DOHH2 (cell line): ENCODE results near the gene MFSD1.

Experiments used
- H3F3A ChIP-seq: fragments of 200-600 bp; sonication (generic), shearing (Covaris generic); 2 replicates; pipeline ENCODE4 v1.6.0; 2016; ENCODE audit warnings: antibody characterized with exemption, mild to moderate bottlenecking; ENCODE audit not compliant: control insufficient read depth, insufficient read depth
- H3K27ac ChIP-seq: fragments of 200-600 bp; sonication (generic); 2 replicates; pipeline ENCODE4 v1.5.1; 2014; ENCODE audit warnings: low read depth, mild to moderate bottlenecking, low read length, moderate library complexity
- H3K27me3 ChIP-seq: fragments of 200-600 bp; sonication (generic); 2 replicates; pipeline ENCODE4 v1.6.1; 2014; ENCODE audit warnings: mild to moderate bottlenecking, low read length, mixed read lengths; ENCODE audit not compliant: control insufficient read depth
- H3K36me3 ChIP-seq: fragments of 200-600 bp; sonication (generic); 2 replicates; pipeline ENCODE4 v1.6.1; 2014; ENCODE audit warnings: mild to moderate bottlenecking, low read length, moderate library complexity, mixed read lengths; ENCODE audit not compliant: control insufficient read depth
- H3K4me1 ChIP-seq: fragments of 200-600 bp; sonication (generic); 2 replicates; pipeline ENCODE4 v1.6.1; 2014; ENCODE audit warnings: mild to moderate bottlenecking, low read length, mixed read lengths; ENCODE audit not compliant: control insufficient read depth
- H3K4me2 ChIP-seq: fragments of 200-600 bp; sonication (generic); 2 replicates; pipeline ENCODE4 v1.6.0; 2014; ENCODE audit warnings: mild to moderate bottlenecking, low read length, moderate library complexity
- H3K4me3 ChIP-seq: fragments of 200-600 bp; sonication (generic); 2 replicates; pipeline ENCODE4 v1.5.1; 2014; ENCODE audit warnings: mild to moderate bottlenecking, low read length, mixed read lengths
- H3K79me2 ChIP-seq: fragments of 200-600 bp; sonication (generic); 2 replicates; pipeline ENCODE4 v1.6.1; 2014; ENCODE audit warnings: mild to moderate bottlenecking, low read length, mixed read lengths; ENCODE audit not compliant: control insufficient read depth
- H3K9me2 ChIP-seq: fragments of 200-600 bp; sonication (generic); replicated peaks from 2 replicates; pipeline ENCODE4 v1.6.1; 2014; ENCODE audit warnings: mild to moderate bottlenecking, low read length, mixed read lengths; ENCODE audit not compliant: control insufficient read depth
- H3K9me3 ChIP-seq: fragments of 200-600 bp; sonication (generic); 2 replicates; pipeline ENCODE4 v1.6.1; 2014; ENCODE audit warnings: antibody characterized with exemption, low read length, mixed read lengths; ENCODE audit not compliant: control insufficient read depth, insufficient read depth
- H4K20me1 ChIP-seq: fragments of 200-600 bp; sonication (generic); 2 replicates; pipeline ENCODE4 v1.6.0; 2014; ENCODE audit warnings: low read depth, mild to moderate bottlenecking, antibody characterized with exemption, low read length, moderate library complexity; ENCODE audit not compliant: control insufficient read depth, insufficient read depth
- EZH2phosphoT487 ChIP-seq: fragments of 200-600 bp; sonication (generic); IDR thresholded peaks from 2 replicates; pipeline ENCODE4 v1.6.1; 2017; ENCODE audit warnings: borderline replicate concordance, mild to moderate bottlenecking, antibody characterized with exemption, low read length, moderate library complexity, mixed read lengths
- TF ChIP-seq, protein P1 (sequence below): fragments of 200-600 bp; sonication (generic); IDR thresholded peaks from one replicate; pipeline ENCODE4 v1.5.1; 2014; ENCODE audit warnings: antibody characterized with exemption, mild to moderate bottlenecking, low read depth, low read length; ENCODE audit not compliant: poor library complexity, severe bottlenecking

Gene MFSD1

GRCh38 chr3:158775426-158776410 is 26.1 kb upstream of the MFSD1 start:
- no peaks in the 10 kb centered on the region for H3K27me3 ChIP-seq
- no peaks in the 10 kb centered on the region for H3K36me3 ChIP-seq
- H3K4me3 ChIP-seq = no peak overlapping the region
- no peaks in the 10 kb centered on the region for H3K79me2 ChIP-seq
- TF ChIP-seq, protein P1, sequence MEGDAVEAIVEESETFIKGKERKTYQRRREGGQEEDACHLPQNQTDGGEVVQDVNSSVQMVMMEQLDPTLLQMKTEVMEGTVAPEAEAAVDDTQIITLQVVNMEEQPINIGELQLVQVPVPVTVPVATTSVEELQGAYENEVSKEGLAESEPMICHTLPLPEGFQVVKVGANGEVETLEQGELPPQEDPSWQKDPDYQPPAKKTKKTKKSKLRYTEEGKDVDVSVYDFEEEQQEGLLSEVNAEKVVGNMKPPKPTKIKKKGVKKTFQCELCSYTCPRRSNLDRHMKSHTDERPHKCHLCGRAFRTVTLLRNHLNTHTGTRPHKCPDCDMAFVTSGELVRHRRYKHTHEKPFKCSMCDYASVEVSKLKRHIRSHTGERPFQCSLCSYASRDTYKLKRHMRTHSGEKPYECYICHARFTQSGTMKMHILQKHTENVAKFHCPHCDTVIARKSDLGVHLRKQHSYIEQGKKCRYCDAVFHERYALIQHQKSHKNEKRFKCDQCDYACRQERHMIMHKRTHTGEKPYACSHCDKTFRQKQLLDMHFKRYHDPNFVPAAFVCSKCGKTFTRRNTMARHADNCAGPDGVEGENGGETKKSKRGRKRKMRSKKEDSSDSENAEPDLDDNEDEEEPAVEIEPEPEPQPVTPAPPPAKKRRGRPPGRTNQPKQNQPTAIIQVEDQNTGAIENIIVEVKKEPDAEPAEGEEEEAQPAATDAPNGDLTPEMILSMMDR = no peak
- no peak for TF ChIP-seq EZH2phosphoT487
- no peak overlapping the region for H3K27ac ChIP-seq
- no peaks in the 10 kb centered on the region for H3F3A ChIP-seq
- H3K9me2 ChIP-seq = no peaks in the 10 kb centered on the region
- no peaks in the 10 kb centered on the region for H4K20me1 ChIP-seq
- no peaks in the 10 kb centered on the region for H3K4me1 ChIP-seq
- H3K9me3 ChIP-seq = no peaks in the 10 kb centered on the region
- no peak overlapping the region for H3K4me2 ChIP-seq

- H3K4me2 ChIP-seq = no peak overlapping the region
- no peaks in the 10 kb centered on the region for H3K79me2 ChIP-seq
- H3F3A ChIP-seq = no peaks in the 10 kb centered on the region
- H4K20me1 ChIP-seq = no peaks in the 10 kb centered on the region
- H3K4me1 ChIP-seq = no peaks in the 10 kb centered on the region
- no peaks in the 10 kb centered on the region for H3K9me2 ChIP-seq
- H3K9me3 ChIP-seq = no peaks in the 10 kb centered on the region
- no peaks in the 10 kb centered on the region for H3K27me3 ChIP-seq
- no peak for TF ChIP-seq EZH2phosphoT487
- TF ChIP-seq, protein P1 = no peak
- H3K4me3 ChIP-seq = no peak overlapping the region
- no peak overlapping the region for H3K27ac ChIP-seq
- H3K36me3 ChIP-seq = no peaks in the 10 kb centered on the region
These were observed 25.3 kb upstream of the MFSD1 start for GRCh38 chr3:158776531-158776930.

GRCh38 chr3:158777161-158777873 is 24.5 kb upstream of the MFSD1 start:
- Histone ChIP-seq H4K20me1 (no peaks in the 10 kb centered on the region), H3K36me3 (no peaks in the 10 kb centered on the region), H3K27me3 (no peaks in the 10 kb centered on the region), H3K27ac (no peak overlapping the region), H3K9me2 (no peaks in the 10 kb centered on the region), H3F3A (no peaks in the 10 kb centered on the region), H3K79me2 (no peaks in the 10 kb centered on the region), H3K4me2 (no peak overlapping the region), H3K4me1 (no peaks in the 10 kb centered on the region), H3K9me3 (no peaks in the 10 kb centered on the region), H3K4me3 (no peak overlapping the region)
- no peak for TF ChIP-seq EZH2phosphoT487
- TF ChIP-seq, protein P1 = no peak
